Measurements from ENCODE around the gene PPP1CA. TPM values are rescaled to one million over a fixed set of nuclear protein-coding genes. Genes with fewer than 3 reads are reported as not detected.

Gene PPP1CA
- total and polyA plus RNA-seq, 8 donors, result 49.0 to 72.8 (median 62.9) TPM

DNA sequence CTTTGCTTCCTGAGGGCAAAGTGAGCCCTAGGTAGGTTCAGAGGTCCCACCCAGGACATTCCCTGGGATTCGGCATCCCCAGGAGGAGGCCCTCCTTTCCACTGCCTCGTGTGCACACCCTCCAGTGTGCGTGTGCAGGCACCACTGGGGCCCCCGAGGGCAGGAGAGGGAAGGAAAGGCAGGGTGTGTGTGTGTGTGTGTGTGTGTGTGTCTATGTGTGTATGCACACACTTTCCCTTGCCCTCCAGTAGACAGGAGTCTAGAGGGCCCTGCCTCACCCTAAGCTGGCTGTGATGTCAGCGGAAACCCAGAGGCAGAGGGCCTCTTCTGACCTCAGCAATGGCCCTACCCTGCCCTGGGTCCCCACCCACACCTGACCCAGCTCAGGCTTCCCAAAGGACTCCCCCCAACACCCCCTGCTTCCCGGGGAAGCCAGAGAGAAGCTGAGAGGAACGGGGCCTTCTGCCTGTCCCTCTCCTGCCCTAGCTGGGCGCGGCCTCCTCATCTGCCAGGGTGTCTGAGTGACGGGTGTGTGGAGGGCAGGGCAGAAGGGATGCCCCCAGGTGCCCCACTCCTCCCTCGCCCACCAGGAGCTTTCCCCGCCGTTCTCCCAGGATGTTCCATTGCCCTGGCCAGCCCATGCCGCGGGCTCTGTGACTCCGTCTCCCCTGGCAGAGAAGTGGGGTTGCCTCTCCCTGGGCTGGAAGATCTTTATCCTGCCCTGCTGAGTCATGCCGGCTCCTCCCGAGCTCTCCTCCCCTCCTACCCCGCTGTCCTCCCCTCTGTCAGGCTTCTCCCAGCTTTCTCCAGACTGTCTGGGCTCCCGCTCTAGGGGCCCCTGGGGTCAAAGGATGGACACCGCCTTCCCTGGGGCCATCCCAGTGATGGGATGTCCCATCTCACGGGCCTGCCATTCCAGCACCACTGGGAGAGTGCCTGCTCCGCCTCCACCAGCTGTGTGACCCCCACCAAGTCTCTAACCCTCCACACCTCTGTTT lies 22.3 kb downstream of the PPP1CA start:
- H3K36me3 ChIP-seq, result no peaks in the 10 kb centered on the region
- no peaks in the 10 kb centered on the region for H3K27me3 ChIP-seq
- no peak overlapping the region for H3K4me3 ChIP-seq
- TF ChIP-seq CTCF (IDR thresholded peaks at IDR 0.05), result no peak
- no peak for FAIRE-seq
- H3K4me1 ChIP-seq, result peaks cover 0 to 6% (median 0%) of the 10 kb centered on the region in 3 donors
- DNase-seq, result no peak
- ATAC-seq, result no peak
- WGBS, 2 donors, result 78 to 80% methylated on average over 22 to 23 of the region's 23 CpGs
- intact Hi-C loops (cut with DNase I), result loop anchor here in 2 of 3 donors (5.0 to 10.0 kb wide), 3 partner anchors 32 to 125 kb away; partner anchors contain the start of gene GRK2 (in 1 of the 2)
- H3K27ac ChIP-seq, result no peak overlapping the region
- no peaks in the 10 kb centered on the region for H3K9me3 ChIP-seq

- intact Hi-C loops (cut with DNase I), result loop anchor here in 1 of 3 donors (5.0 kb wide), 1 partner anchor 111 kb away; the partner anchor contains the start of gene GRK2
- no peak overlapping the region for H3K27ac ChIP-seq
- ATAC-seq (no peak), DNase-seq (no peak), FAIRE-seq (no peak)
- H3K36me3 ChIP-seq, result no peaks in the 10 kb centered on the region
- no peaks in the 10 kb centered on the region for H3K27me3 ChIP-seq
- TF ChIP-seq CTCF (IDR thresholded peaks at IDR 0.05), result no peak
- WGBS, 2 donors, result 86 to 98% methylated on average over 4 of the region's 4 CpGs
- H3K9me3 ChIP-seq, result no peaks in the 10 kb centered on the region
- no peak overlapping the region for H3K4me3 ChIP-seq
- peaks cover 0 to 10% (median 0%) of the 10 kb centered on the region in 3 donors for H3K4me1 ChIP-seq
Observed at GRCh38 chr11:67378544-67378943, 23.1 kb downstream of the PPP1CA start.

DNA sequence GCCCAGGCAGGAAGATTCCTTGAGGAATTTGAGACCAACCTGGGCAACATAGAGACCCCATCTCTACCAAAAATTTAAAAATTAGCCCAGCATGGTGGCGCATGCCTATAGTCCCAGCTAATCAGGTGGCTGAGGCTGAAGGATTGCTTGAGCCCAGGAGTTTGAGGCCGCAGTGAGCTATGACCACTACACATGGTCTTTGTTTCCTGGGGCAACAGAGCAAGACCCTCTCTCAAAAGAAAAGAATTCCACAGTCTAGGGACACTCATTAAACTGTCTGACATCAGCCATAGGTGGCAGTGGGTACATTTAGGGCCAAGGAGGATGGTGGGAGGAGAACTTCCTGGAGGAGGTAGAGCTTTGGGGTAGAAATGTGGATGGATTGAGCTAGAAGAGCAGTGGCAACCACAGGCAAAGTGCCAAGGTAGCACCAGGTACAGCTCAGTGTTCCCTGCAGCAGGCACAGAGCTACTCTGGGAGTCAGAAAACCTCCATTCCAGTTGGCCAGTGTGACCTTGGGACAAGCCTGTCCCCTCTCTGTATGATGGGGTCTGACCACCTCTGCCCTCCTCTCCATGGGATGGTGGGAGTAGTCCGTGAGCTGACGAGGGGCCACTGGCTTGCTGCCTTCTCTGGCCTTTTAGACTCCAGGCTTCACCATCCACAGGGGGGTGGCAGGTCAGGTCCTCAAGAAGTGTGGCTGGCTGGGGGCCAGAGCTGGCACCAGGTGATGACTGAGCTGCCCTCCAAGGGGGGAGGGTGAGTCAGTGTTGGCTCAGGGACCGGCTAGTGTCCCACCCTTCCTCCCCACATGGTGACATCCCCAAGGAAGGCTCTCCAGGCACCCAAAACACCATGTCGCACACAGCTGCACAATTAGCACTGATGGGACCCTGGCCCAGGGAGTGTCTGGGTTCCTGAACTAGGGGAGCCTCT lies 24.5 kb downstream of the PPP1CA start:
- no peaks in the 10 kb centered on the region for H3K9me3 ChIP-seq
- 76 to 78% methylated on average over 6 of the region's 6 CpGs for WGBS, 2 donors
- no peak overlapping the region for H3K27ac ChIP-seq
- H3K27me3 ChIP-seq, result no peaks in the 10 kb centered on the region
- DNase-seq (no peak), ATAC-seq (no peak), FAIRE-seq (no peak)
- intact Hi-C loops (cut with DNase I), result loop anchor here in 1 of 3 donors (5.0 kb wide), 1 partner anchor 110 kb away; the partner anchor contains the start of gene GRK2
- no peak for TF ChIP-seq CTCF (IDR thresholded peaks at IDR 0.05)
- no peaks in the 10 kb centered on the region for H3K36me3 ChIP-seq
- H3K4me1 ChIP-seq, result peaks cover 0 to 10% (median 0%) of the 10 kb centered on the region in 3 donors
- no peak overlapping the region for H3K4me3 ChIP-seq

GRCh38 chr11:67376063-67376820 lies 25.4 kb downstream of the PPP1CA start:
- no peaks in the 10 kb centered on the region for H3K9me3 ChIP-seq
- H3K27ac ChIP-seq, result no peak overlapping the region
- no peak overlapping the region for H3K4me3 ChIP-seq
- no peaks in the 10 kb centered on the region for H3K36me3 ChIP-seq
- intact Hi-C loops (cut with DNase I), result loop anchor here in 1 of 3 donors (5.0 kb wide), 1 partner anchor 109 kb away; the partner anchor contains the start of gene GRK2
- H3K4me1 ChIP-seq, result peaks cover 0 to 14% (median 0%) of the 10 kb centered on the region in 3 donors
- FAIRE-seq, result no peak
- no peak for ATAC-seq
- WGBS, 2 donors, result 76 to 82% methylated on average over 6 to 7 of the region's 7 CpGs
- no peaks in the 10 kb centered on the region for H3K27me3 ChIP-seq
- TF ChIP-seq CTCF (IDR thresholded peaks at IDR 0.05), result no peak
- DNase-seq, result no peak

Measured in pancreas (tissue), 10 donors.